Hepatocyte (in vitro differentiated cells): ENCODE results near the gene ZBTB5. TPM values are rescaled to one million over a fixed set of nuclear protein-coding genes. Genes with fewer than 3 reads are reported as not detected.

Experiments
- DNase-seq: peaks from one replicate; pipeline ENCODE4 v3.0.0-alpha.2; 2016; ENCODE audit warnings: low spot score
- H2AFZ ChIP-seq: fragments of 200-600 bp; sonication (generic); 2 replicates; pipeline ENCODE4 v1.6.0; 2016; ENCODE audit warnings: antibody characterized with exemption, mild to moderate bottlenecking
- H3K27ac ChIP-seq: fragments of 200-600 bp; sonication (generic); 2 replicates; pipeline ENCODE4 v1.5.1; 2016; ENCODE audit warnings: mild to moderate bottlenecking
- H3K27me3 ChIP-seq: fragments of 200-600 bp; sonication (generic); 2 replicates; pipeline ENCODE4 v1.6.1; 2016
- H3K36me3 ChIP-seq: fragments of 200-600 bp; sonication (generic); replicated peaks from 2 replicates; pipeline ENCODE4 v1.5.1; 2016; ENCODE audit warnings: low read depth; ENCODE audit not compliant: insufficient read depth
- H3K4me1 ChIP-seq: fragments of 200-600 bp; sonication (generic); 2 replicates; pipeline ENCODE4 v1.5.1; 2016; ENCODE audit warnings: mild to moderate bottlenecking, moderate library complexity; ENCODE audit not compliant: insufficient read depth
- H3K4me2 ChIP-seq: fragments of 200-600 bp; sonication (generic); 2 replicates; pipeline ENCODE4 v1.6.0; 2016
- H3K4me3 ChIP-seq: fragments of 200-600 bp; sonication (generic); 2 replicates; pipeline ENCODE4 v1.5.1; 2016; ENCODE audit warnings: mild to moderate bottlenecking
- H3K79me2 ChIP-seq: fragments of 200-600 bp; sonication (generic); 2 replicates; pipeline ENCODE4 v1.6.0; 2017; ENCODE audit warnings: mild to moderate bottlenecking
- H3K9me2 ChIP-seq: fragments of 200-600 bp; sonication (generic); replicated peaks from 2 replicates; pipeline ENCODE4 v1.6.0; 2017; ENCODE audit warnings: mild to moderate bottlenecking; ENCODE audit not compliant: insufficient read depth
- H3K9me3 ChIP-seq: fragments of 200-600 bp; sonication (generic); 2 replicates; pipeline ENCODE4 v1.5.1; 2016; ENCODE audit warnings: low read depth, mild to moderate bottlenecking
- H4K20me1 ChIP-seq: fragments of 200-600 bp; sonication (generic); 2 replicates; pipeline ENCODE4 v1.6.0; 2016; ENCODE audit warnings: mild to moderate bottlenecking; ENCODE audit not compliant: insufficient read depth, poor library complexity, severe bottlenecking
- EZH2 ChIP-seq: fragments of 200-600 bp; sonication (generic); IDR thresholded peaks from 2 replicates; pipeline ENCODE4 v1.6.1; 2016; ENCODE audit warnings: antibody characterized with exemption, mild to moderate bottlenecking, borderline replicate concordance
- EZH2phosphoT487 ChIP-seq: fragments of 200-600 bp; sonication (generic); IDR thresholded peaks from one replicate; pipeline ENCODE4 v1.6.1; 2018; ENCODE audit warnings: antibody characterized with exemption, mild to moderate bottlenecking, low read depth, moderate library complexity; ENCODE audit not compliant: unreplicated experiment, severe bottlenecking
- WGBS: methylation state at CpG from one replicate; pipeline ENCODE4 v1.1.6; 2016; ENCODE audit warnings: low lambda C conversion rate; ENCODE audit errors: missing lambda C conversion rate; 5-methylcytosine and 5-hydroxymethylcytosine counted together
- polyA plus RNA-seq: library from polyadenylated mRNA; unstranded; fragments of >200 nt; fragmentation: Nextera tagmentation; extraction: Ambion mirVana; gene quantifications from 2 replicates; pipeline ENCODE4 v1.2.1, GENCODE V29; 2016
- total RNA-seq: library from RNA; depleted of rRNA; stranded (reverse); fragments of >200 nt; gene quantifications from 2 replicates; pipeline ENCODE4 v1.2.3, GENCODE V29; 2014
- TF ChIP-seq, protein P1 (sequence below): fragments of 200-600 bp; sonication (generic); IDR thresholded peaks from 2 replicates; pipeline ENCODE4 v1.5.1; 2016; ENCODE audit warnings: antibody characterized with exemption, mild to moderate bottlenecking; ENCODE audit not compliant: poor library complexity

Gene ZBTB5
- total and polyA plus RNA-seq, 2 experiments from 2014 or later, result 3.8 to 21.8 TPM

DNA sequence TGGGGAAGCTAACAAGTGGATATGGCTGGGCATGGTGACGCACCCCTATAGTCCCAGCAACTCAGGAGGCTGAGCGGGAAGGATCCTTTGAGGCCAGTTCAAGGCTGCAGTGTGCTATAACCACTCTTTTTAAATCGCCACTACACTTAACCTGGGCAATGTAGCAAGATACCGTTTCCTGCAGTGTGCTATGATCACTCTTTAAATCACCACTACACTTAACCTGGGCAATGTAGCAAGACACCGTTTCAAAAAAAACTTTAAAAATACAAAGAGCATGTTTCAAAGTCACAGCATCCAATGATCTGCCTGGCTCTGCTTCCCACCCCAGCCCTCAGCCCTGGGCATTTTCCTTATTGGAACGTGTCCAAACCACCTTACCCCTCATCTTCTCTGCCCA is 28.2 kb downstream of the ZBTB5 start:
- Histone ChIP-seq H3K9me2 (no peaks in the 10 kb centered on the region), H4K20me1 (peaks cover 20% of the 10 kb centered on the region), H3K27me3 (no peaks in the 10 kb centered on the region), H3K4me3 (no peak overlapping the region), H3K79me2 (peaks cover 29% of the 10 kb centered on the region), H3K36me3 (no peaks in the 10 kb centered on the region), H3K27ac (no peak overlapping the region), H2AFZ (no peak overlapping the region), H3K9me3 (no peaks in the 10 kb centered on the region), H3K4me1 (peaks cover 6% of the 10 kb centered on the region), H3K4me2 (no peak overlapping the region)
- TF ChIP-seq, protein P1, sequence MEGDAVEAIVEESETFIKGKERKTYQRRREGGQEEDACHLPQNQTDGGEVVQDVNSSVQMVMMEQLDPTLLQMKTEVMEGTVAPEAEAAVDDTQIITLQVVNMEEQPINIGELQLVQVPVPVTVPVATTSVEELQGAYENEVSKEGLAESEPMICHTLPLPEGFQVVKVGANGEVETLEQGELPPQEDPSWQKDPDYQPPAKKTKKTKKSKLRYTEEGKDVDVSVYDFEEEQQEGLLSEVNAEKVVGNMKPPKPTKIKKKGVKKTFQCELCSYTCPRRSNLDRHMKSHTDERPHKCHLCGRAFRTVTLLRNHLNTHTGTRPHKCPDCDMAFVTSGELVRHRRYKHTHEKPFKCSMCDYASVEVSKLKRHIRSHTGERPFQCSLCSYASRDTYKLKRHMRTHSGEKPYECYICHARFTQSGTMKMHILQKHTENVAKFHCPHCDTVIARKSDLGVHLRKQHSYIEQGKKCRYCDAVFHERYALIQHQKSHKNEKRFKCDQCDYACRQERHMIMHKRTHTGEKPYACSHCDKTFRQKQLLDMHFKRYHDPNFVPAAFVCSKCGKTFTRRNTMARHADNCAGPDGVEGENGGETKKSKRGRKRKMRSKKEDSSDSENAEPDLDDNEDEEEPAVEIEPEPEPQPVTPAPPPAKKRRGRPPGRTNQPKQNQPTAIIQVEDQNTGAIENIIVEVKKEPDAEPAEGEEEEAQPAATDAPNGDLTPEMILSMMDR, result no peak
- TF ChIP-seq EZH2phosphoT487 (no peak), EZH2 (no peak)
- DNase-seq, result no peak
- 96% methylated on average over 6 of the region's 6 CpGs for whole genome bisulfite sequencing

DNA sequence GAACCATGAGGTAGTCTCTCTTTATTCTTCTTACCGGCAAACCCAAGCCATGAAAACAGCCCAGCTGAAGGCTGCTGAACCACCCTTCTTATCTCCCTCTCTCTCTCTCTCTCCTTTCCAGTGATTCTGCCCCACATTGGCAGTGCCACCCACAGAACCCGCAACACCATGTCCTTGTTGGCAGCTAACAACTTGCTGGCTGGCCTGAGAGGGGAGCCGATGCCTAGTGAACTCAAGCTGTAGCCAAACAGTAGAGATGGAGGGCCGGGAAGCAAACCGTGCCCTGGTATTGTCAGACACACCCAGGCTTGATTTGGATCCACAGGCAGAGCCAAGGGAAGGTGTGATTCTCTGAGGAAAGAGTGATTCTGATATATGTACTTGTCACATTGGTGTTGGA is 28.7 kb downstream of the ZBTB5 start:
- DNase-seq, result no peak
- Histone ChIP-seq H3K4me3 (no peak overlapping the region), H3K79me2 (peaks cover 29% of the 10 kb centered on the region), H3K9me3 (no peaks in the 10 kb centered on the region), H2AFZ (no peak overlapping the region), H3K4me1 (peaks cover 6% of the 10 kb centered on the region), H3K36me3 (no peaks in the 10 kb centered on the region), H3K9me2 (no peaks in the 10 kb centered on the region), H3K27ac (no peak overlapping the region), H3K4me2 (no peak overlapping the region), H3K27me3 (no peaks in the 10 kb centered on the region), H4K20me1 (peaks cover 20% of the 10 kb centered on the region)
- 93% methylated on average over 5 of the region's 5 CpGs for WGBS
- no peak for TF ChIP-seq EZH2
- TF ChIP-seq EZH2phosphoT487, result no peak
- TF ChIP-seq, protein P1, result no peak

GRCh38 chr9:37433867-37434371 is 31.3 kb downstream of the ZBTB5 start:
- no peaks in the 10 kb centered on the region for H3K36me3 ChIP-seq

More at GRCh38 chr9:37433867-37434371, 31.3 kb downstream of the ZBTB5 start:
- DNase-seq, result no peak
- Histone ChIP-seq H3K79me2 (peaks cover 16% of the 10 kb centered on the region), H3K9me3 (no peaks in the 10 kb centered on the region), H3K4me3 (no peak overlapping the region), H3K9me2 (no peaks in the 10 kb centered on the region), H3K27ac (no peak overlapping the region), H3K27me3 (no peaks in the 10 kb centered on the region), H3K4me2 (no peak overlapping the region), H2AFZ (no peak overlapping the region), H3K4me1 (peaks cover 8% of the 10 kb centered on the region), H4K20me1 (peaks cover 18% of the 10 kb centered on the region)
- no peak for TF ChIP-seq EZH2phosphoT487
- TF ChIP-seq, protein P1, result no peak
- TF ChIP-seq EZH2, result no peak
- WGBS, result 76% methylated on average over 7 of the region's 7 CpGs
